B cell (primary cell): ENCODE results near the gene CSMD2. TPM values are rescaled to one million over a fixed set of nuclear protein-coding genes. Genes with fewer than 3 reads are reported as not detected.

Source experiments
- ATAC-seq: fragments of 200-7000 bp; cut with Tn5 transposase; one replicate; pipeline ENCODE4 v1.10.0; 2021; ENCODE audit warnings: low read depth, mild to moderate bottlenecking, moderate number of reproducible peaks, moderate library complexity
- CTCF ChIA-PET: fragments of 350-600 bp; sonication (Branson Sonifier 250); formaldehyde crosslinking; loops from one replicate; lab custom pipeline; 2021; ENCODE audit warnings: antibody characterized with exemption, inconsistent platforms; lab: Charles Lee
- POLR2A ChIA-PET: fragments of 350-600 bp; sonication (Branson Sonifier 250); formaldehyde crosslinking; loops from one replicate; lab custom pipeline; 2021; ENCODE audit warnings: antibody characterized with exemption; lab: Charles Lee
- DNase-seq: peaks from one replicate; pipeline ENCODE4 v3.0.0; 2013
- H2AFZ ChIP-seq: 2 replicates; pipeline ENCODE4 v1.6.1; 2012; ENCODE audit warnings: mild to moderate bottlenecking, low read depth, low read length; ENCODE audit not compliant: insufficient read depth, poor library complexity, severe bottlenecking
- H3K27ac ChIP-seq, 2 donors: 1 replicate in 1 of 2; 2 replicates in 1 of 2; pipeline ENCODE4 v1.5.1; 2012 to 2013; ENCODE audit warnings: low read length in 2 of 2, mild to moderate bottlenecking in 2 of 2, moderate library complexity in 1 of 2
- H3K27me3 ChIP-seq, 4 experiments: fragments of 200-600 bp in 1 of 4; sonication (generic) in 1 of 4; replicated peaks in 1 of 4; 1 replicate in 2 of 4; 2 replicates in 2 of 4; pipeline versions ENCODE4 v1.6.1 to v1.7.0; 2013 to 2016; ENCODE audit warnings: low read length in 3 of 4, mild to moderate bottlenecking in 2 of 4, mixed read lengths in 1 of 4, moderate library complexity in 1 of 4; ENCODE audit not compliant: insufficient read depth in 4 of 4, control insufficient read depth in 3 of 4; ENCODE audit errors: control extremely low read depth in 1 of 4
- H3K36me3 ChIP-seq, 2 experiments: replicated peaks in 1 of 2; 1 replicate in 1 of 2; 2 replicates in 1 of 2; pipeline versions ENCODE4 v1.6.1 to v1.7.1; 2013; ENCODE audit warnings: low read length in 1 of 2; ENCODE audit not compliant: insufficient read depth in 2 of 2, control insufficient read depth in 1 of 2; ENCODE audit errors: control extremely low read depth in 1 of 2, extremely low read depth in 1 of 2
- H3K4me1 ChIP-seq, 2 donors: fragments of 200-600 bp in 1 of 2; sonication (generic) in 1 of 2; 1 replicate in 1 of 2; 2 replicates in 1 of 2; pipeline versions ENCODE4 v1.5.1 to v1.6.1; 2013 to 2017; ENCODE audit warnings: low read length in 2 of 2; ENCODE audit not compliant: control insufficient read depth in 2 of 2, insufficient read depth in 2 of 2
- H3K4me2 ChIP-seq: replicated peaks from 2 replicates; pipeline ENCODE3; 2012; ENCODE audit warnings: mild to moderate bottlenecking, low read depth, low read length; ENCODE audit not compliant: poor library complexity, severe bottlenecking
- H3K4me3 ChIP-seq, 5 experiments: fragments of 200-600 bp in 1 of 5; sonication (generic) in 1 of 5; 1 replicate in 3 of 5; 2 replicates in 2 of 5; pipeline versions ENCODE4 v1.5.1 to v1.7.0; 2011 to 2016; ENCODE audit warnings: low read length in 4 of 5, mild to moderate bottlenecking in 4 of 5, low read depth in 2 of 5, control low read depth in 1 of 5, moderate library complexity in 1 of 5; ENCODE audit not compliant: insufficient read depth in 1 of 5; ENCODE audit errors: control extremely low read depth in 1 of 5, extremely low read depth in 1 of 5
- H3K79me2 ChIP-seq: fragments of 200-600 bp; sonication (generic); one replicate; pipeline ENCODE4 v1.6.0; 2016; ENCODE audit warnings: low read length; ENCODE audit not compliant: control insufficient read depth, insufficient read depth
- H3K9ac ChIP-seq: fragments of 200-600 bp; sonication (generic); 2 replicates; pipeline ENCODE4 v1.6.1; 2017; ENCODE audit warnings: mild to moderate bottlenecking, low read length, moderate library complexity
- H3K9me3 ChIP-seq, 3 donors: one replicate each; pipeline versions ENCODE4 v1.6.1 to v1.7.1; 2013; ENCODE audit warnings: low read length in 2 of 3; ENCODE audit not compliant: control insufficient read depth in 2 of 3, insufficient read depth in 1 of 3; ENCODE audit errors: control extremely low read depth in 1 of 3
- H4K20me1 ChIP-seq: 2 replicates; pipeline ENCODE4 v1.6.0; 2012; ENCODE audit warnings: mild to moderate bottlenecking, low read length; ENCODE audit not compliant: insufficient read depth, control insufficient read depth, poor library complexity, severe bottlenecking
- H3K27ac Mint-ChIP-seq: one replicate; pipeline ENCODE4 v1.8.0; 2021; ENCODE audit warnings: mixed read lengths
- H3K27me3 Mint-ChIP-seq: one replicate; pipeline ENCODE4 v1.8.0; 2021; ENCODE audit warnings: mixed read lengths
- H3K4me1 Mint-ChIP-seq: one replicate; pipeline ENCODE4 v1.8.0; 2021; ENCODE audit warnings: mixed read lengths
- H3K4me3 Mint-ChIP-seq: one replicate; pipeline ENCODE4 v1.8.0; 2021; ENCODE audit warnings: mixed read lengths
- H3K9me3 Mint-ChIP-seq: one replicate; pipeline ENCODE4 v1.8.0; 2022; ENCODE audit warnings: mixed read lengths; ENCODE audit not compliant: insufficient read depth
- EZH2 ChIP-seq: IDR thresholded peaks from 2 replicates; pipeline ENCODE4 v1.6.1; 2012; ENCODE audit warnings: borderline replicate concordance, low read depth, mild to moderate bottlenecking, moderate library complexity, low read length; ENCODE audit not compliant: insufficient read depth, poor library complexity, severe bottlenecking
- WGBS: methylation state at CpG from one replicate; pipeline ENCODE4 v1.1.5; 2013; ENCODE audit warnings: missing lambda C conversion rate; ENCODE audit not compliant: insufficient coverage; 5-methylcytosine and 5-hydroxymethylcytosine counted together
- intact Hi-C: fragments of 100-400 bp; cut with micrococcal nuclease; formaldehyde crosslinking; loops from one replicate; pipeline ENCODE4 v1.10.0; 2022
- polyA plus RNA-seq: library from polyadenylated mRNA; depleted of rRNA; stranded (reverse); fragments of >200 nt; gene quantifications from 2 replicates; pipeline ENCODE4 v1.2.3, GENCODE V29; 2012
- total RNA-seq, 2 donors: library from RNA; stranded (reverse); fragments of 120-200 nt in 1 of 2; gene quantifications; 1 replicate in 1 of 2; 2 replicates in 1 of 2; pipeline versions ENCODE4 v1.2.3 to v1.2.4, GENCODE V29; 2013 to 2022
- TF ChIP-seq, protein P1 (sequence below): fragments of 200-600 bp; IDR thresholded peaks from one replicate; pipeline ENCODE4 v1.8.0; 2022; ENCODE audit warnings: antibody characterized with exemption, mild to moderate bottlenecking

CSMD2 gene
- total and polyA plus RNA-seq, 2 donors (not counting 1 experiment from before 2014, with no cell fraction given), result not detected

DNA sequence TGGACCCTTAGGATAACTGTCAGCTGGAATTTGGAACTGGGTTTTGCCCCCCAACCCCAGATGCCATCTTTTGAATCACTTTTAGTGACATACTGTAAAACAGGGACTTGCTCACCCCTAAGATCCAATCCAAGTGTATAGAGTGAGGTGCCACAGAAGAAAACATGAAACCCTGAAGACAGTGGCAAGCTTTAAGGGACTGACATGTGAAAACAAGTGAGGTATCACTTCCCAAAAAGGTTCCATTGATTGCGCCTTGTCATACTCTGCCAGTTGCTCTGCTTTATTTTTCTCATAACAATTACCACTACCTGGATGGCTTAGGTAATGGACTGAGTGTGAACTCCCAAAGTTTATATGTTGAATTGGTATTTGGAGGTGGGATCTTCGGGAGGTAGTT is 115.6 kb downstream of the CSMD2 start:
- 100% methylated on average over 1 of the region's 2 CpGs for WGBS
- POLR2A ChIA-PET, result no interaction called here

DNA sequence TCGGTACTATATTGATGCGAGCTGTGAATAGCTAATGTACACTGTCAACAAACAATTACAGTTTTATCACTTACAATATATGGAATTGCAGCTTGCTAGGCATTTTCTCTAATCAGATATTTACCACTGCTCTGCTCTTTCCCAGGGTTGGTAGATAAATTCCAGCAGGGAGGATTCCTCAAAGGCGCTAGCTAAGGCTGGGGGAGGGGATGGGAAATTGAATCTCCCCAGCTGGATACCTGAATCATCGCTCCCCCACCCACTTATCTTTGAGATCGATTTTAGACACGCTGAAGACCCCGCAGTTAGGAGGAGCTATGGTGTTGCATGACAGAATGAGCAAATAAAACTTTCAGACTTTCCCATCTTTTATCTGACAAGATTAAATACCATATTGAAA is 127.2 kb downstream of the CSMD2 start:
- DNase-seq (no peak), ATAC-seq (no peak)
- Histone ChIP-seq H3K4me3 (no peak overlapping the region), H3K9me3 (no peaks in the 10 kb centered on the region), H3K27ac (no peak overlapping the region), H3K4me1 (no peaks in the 10 kb centered on the region), H3K4me2 (no peak overlapping the region), H4K20me1 (no peaks in the 10 kb centered on the region), H3K79me2 (no peaks in the 10 kb centered on the region), H3K36me3 (no peaks in the 10 kb centered on the region), H2AFZ (no peak overlapping the region), H3K9ac (no peak overlapping the region), H3K27me3 (no peaks in the 10 kb centered on the region)
- ChIA-PET POLR2A (no interaction called here), CTCF (no interaction called here)
- no peaks in the 10 kb centered on the region for H3K9me3 Mint-ChIP-seq
- intact Hi-C loops, result no loop called here
- no peaks in the 10 kb centered on the region for H3K4me1 Mint-ChIP-seq
- WGBS, result no CpG with 5 or more reads among the region's 7 CpGs
- no peak overlapping the region for H3K27ac Mint-ChIP-seq
- H3K4me3 Mint-ChIP-seq, result no peak overlapping the region
- no peak for TF ChIP-seq EZH2
- TF ChIP-seq, protein P1, sequence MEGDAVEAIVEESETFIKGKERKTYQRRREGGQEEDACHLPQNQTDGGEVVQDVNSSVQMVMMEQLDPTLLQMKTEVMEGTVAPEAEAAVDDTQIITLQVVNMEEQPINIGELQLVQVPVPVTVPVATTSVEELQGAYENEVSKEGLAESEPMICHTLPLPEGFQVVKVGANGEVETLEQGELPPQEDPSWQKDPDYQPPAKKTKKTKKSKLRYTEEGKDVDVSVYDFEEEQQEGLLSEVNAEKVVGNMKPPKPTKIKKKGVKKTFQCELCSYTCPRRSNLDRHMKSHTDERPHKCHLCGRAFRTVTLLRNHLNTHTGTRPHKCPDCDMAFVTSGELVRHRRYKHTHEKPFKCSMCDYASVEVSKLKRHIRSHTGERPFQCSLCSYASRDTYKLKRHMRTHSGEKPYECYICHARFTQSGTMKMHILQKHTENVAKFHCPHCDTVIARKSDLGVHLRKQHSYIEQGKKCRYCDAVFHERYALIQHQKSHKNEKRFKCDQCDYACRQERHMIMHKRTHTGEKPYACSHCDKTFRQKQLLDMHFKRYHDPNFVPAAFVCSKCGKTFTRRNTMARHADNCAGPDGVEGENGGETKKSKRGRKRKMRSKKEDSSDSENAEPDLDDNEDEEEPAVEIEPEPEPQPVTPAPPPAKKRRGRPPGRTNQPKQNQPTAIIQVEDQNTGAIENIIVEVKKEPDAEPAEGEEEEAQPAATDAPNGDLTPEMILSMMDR, result no peak
- no peaks in the 10 kb centered on the region for H3K27me3 Mint-ChIP-seq

More for the DNA sequence above, 115.6 kb downstream of the CSMD2 start:
- TF ChIP-seq, protein P1, result no peak
- no peak for TF ChIP-seq EZH2
- ATAC-seq, result no peak
- Mint-ChIP-seq H3K27me3 (peaks cover 12% of the 10 kb centered on the region), H3K9me3 (no peaks in the 10 kb centered on the region), H3K4me3 (no peak overlapping the region), H3K27ac (no peak overlapping the region), H3K4me1 (no peaks in the 10 kb centered on the region)
- Histone ChIP-seq H4K20me1 (no peaks in the 10 kb centered on the region), H3K27ac (no peak overlapping the region), H2AFZ (no peak overlapping the region), H3K36me3 (no peaks in the 10 kb centered on the region), H3K9me3 (peaks cover 0 to 2% (median 2%) of the 10 kb centered on the region in 3 donors), H3K79me2 (no peaks in the 10 kb centered on the region), H3K4me3 (no peak overlapping the region), H3K9ac (no peak overlapping the region), H3K27me3 (no peaks in the 10 kb centered on the region), H3K4me2 (no peak overlapping the region), H3K4me1 (no peaks in the 10 kb centered on the region)
- intact Hi-C loops, result no loop called here
- CTCF ChIA-PET, result no interaction called here
- DNase-seq, result no peak
